MCF 10A (cell line): Measurements from ENCODE around the gene ATP6V1A. TPM values are rescaled to one million over a fixed set of nuclear protein-coding genes. Genes with fewer than 3 reads are reported as not detected.

Source experiments
- BruUV-seq: library from RNA; stranded (reverse); fragments of 400-500 nt; replicated peaks from 2 replicates; lab custom pipeline; 2021; lab: Mats Ljungman, UMichigan
- CTCF ChIA-PET: fragments of 300-600 bp; sonication (Branson Sonifier 250); formaldehyde crosslinking; extraction: SDS; loops from one replicate; lab custom pipeline; 2021; ENCODE audit warnings: antibody characterized with exemption, inconsistent platforms; lab: Yijun Ruan, JAX
- POLR2A ChIA-PET: fragments of 300-600, 350-650 bp; sonication (Branson Sonifier 250); formaldehyde crosslinking; extraction: SDS; loops from one replicate; lab custom pipeline; 2020; ENCODE audit warnings: antibody characterized with exemption, inconsistent platforms; lab: Yijun Ruan, JAX
- DNase-seq: peaks from one replicate; pipeline ENCODE4 v3.0.0-alpha.2; 2018; ENCODE audit not compliant: unreplicated experiment
- H3K27ac Mint-ChIP-seq: one replicate; pipeline ENCODE4 v1.8.0; 2022; ENCODE audit warnings: mild to moderate bottlenecking, low read depth, mixed read lengths; ENCODE audit not compliant: unreplicated experiment
- H3K27me3 Mint-ChIP-seq: one replicate; pipeline ENCODE4 v1.8.0; 2022; ENCODE audit warnings: mixed read lengths; ENCODE audit not compliant: insufficient read depth, unreplicated experiment
- H3K36me3 Mint-ChIP-seq: one replicate; pipeline ENCODE4 v1.8.0; 2022; ENCODE audit warnings: mild to moderate bottlenecking, moderate library complexity, mixed read lengths; ENCODE audit not compliant: insufficient read depth, unreplicated experiment
- H3K4me1 Mint-ChIP-seq: one replicate; pipeline ENCODE4 v1.8.0; 2022; ENCODE audit warnings: mixed read lengths; ENCODE audit not compliant: insufficient read depth, unreplicated experiment
- H3K4me3 Mint-ChIP-seq: one replicate; pipeline ENCODE4 v1.8.0; 2022; ENCODE audit warnings: mild to moderate bottlenecking, moderate library complexity, mixed read lengths; ENCODE audit not compliant: unreplicated experiment
- H3K9me3 Mint-ChIP-seq: one replicate; pipeline ENCODE4 v1.8.0; 2022; ENCODE audit warnings: mixed read lengths; ENCODE audit not compliant: unreplicated experiment
- intact Hi-C: fragments of 100-400 bp; cut with micrococcal nuclease; formaldehyde crosslinking; loops from 2 replicates; pipeline ENCODE4 v1.14.1; 2022
- total RNA-seq: library from RNA; stranded (reverse); gene quantifications from 2 replicates; pipeline ENCODE4 v1.2.3, GENCODE V29; 2022
- TF ChIP-seq, protein P1 (sequence below): fragments of 200-600 bp; IDR thresholded peaks from one replicate; pipeline ENCODE4 v1.8.0; 2022; ENCODE audit warnings: antibody characterized with exemption, mild to moderate bottlenecking; ENCODE audit not compliant: unreplicated experiment

ATP6V1A gene
- total RNA-seq, 1 experiment from 2014 or later: 51.6 TPM

DNA sequence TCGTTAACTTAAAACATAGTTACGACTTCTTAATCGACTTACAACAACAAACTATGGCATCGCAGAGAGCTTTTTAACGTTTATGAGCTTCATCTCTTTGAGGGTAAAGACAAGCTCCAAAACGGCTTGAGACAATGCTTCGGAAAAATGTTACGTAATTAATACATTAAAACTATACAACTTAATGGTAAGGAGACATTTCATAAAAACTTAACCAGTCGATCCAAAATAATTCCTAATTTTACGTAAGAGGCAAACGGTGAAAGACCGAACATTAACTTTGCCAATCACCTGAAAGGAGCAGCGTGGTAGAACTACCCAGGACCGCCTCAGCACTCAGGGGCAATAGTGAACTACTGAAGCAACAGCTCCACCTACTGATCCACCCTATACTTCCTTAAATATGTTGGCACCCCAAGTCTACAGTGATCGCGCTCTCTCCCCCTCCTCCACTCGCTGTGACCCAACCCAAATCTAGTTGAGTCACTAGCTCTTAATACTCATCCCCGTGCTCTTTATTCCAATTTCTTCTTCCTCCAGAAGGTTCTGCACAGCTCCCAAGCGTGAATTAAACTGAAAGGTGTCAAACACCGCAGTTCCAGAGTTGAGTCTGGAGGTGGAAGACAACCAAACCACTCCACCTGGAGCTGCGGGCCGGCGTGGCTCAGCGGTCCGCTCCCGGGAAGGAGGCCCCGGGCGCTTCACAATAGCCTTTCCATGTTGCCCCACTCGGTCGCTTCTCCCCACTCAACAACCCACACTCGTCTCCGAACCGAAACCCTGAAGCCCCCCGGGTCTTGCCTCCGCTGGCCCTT is 1.7 kb upstream of the ATP6V1A start:
- DNase-seq: peak; percentile 95
- Mint-ChIP-seq H3K27ac (peak overlapping the region; percentile 100), H3K27me3 (no peaks in the 10 kb centered on the region), H3K4me3 (peak overlapping the region; percentile 94), H3K36me3 (peaks cover 26% of the 10 kb centered on the region), H3K4me1 (peaks cover 49% of the 10 kb centered on the region), H3K9me3 (no peaks in the 10 kb centered on the region)
- ChIA-PET POLR2A (interaction anchor here (0.6 to 7.8 kb wide), 33 partner anchors 10 to 1278 kb away, joined by 3 to 116 read pairs (median 4); partner anchors contain the start of genes CCDC191, GTPBP8, SPICE1 and USF3), CTCF (interaction anchor here (0.5 to 3.4 kb wide), 31 partner anchors 8 to 834 kb away, joined by 3 to 37 read pairs (median 4); partner anchors contain the start of gene SPICE1)
- TSS peak; percentile 35 for BruUV-seq
- intact Hi-C loops: loop anchor here (1.0 to 2.0 kb wide), 4 partner anchors 49 to 250 kb away; partner anchors contain the start of gene USF3
- TF ChIP-seq, protein P1, sequence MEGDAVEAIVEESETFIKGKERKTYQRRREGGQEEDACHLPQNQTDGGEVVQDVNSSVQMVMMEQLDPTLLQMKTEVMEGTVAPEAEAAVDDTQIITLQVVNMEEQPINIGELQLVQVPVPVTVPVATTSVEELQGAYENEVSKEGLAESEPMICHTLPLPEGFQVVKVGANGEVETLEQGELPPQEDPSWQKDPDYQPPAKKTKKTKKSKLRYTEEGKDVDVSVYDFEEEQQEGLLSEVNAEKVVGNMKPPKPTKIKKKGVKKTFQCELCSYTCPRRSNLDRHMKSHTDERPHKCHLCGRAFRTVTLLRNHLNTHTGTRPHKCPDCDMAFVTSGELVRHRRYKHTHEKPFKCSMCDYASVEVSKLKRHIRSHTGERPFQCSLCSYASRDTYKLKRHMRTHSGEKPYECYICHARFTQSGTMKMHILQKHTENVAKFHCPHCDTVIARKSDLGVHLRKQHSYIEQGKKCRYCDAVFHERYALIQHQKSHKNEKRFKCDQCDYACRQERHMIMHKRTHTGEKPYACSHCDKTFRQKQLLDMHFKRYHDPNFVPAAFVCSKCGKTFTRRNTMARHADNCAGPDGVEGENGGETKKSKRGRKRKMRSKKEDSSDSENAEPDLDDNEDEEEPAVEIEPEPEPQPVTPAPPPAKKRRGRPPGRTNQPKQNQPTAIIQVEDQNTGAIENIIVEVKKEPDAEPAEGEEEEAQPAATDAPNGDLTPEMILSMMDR: peak; percentile 39

DNA sequence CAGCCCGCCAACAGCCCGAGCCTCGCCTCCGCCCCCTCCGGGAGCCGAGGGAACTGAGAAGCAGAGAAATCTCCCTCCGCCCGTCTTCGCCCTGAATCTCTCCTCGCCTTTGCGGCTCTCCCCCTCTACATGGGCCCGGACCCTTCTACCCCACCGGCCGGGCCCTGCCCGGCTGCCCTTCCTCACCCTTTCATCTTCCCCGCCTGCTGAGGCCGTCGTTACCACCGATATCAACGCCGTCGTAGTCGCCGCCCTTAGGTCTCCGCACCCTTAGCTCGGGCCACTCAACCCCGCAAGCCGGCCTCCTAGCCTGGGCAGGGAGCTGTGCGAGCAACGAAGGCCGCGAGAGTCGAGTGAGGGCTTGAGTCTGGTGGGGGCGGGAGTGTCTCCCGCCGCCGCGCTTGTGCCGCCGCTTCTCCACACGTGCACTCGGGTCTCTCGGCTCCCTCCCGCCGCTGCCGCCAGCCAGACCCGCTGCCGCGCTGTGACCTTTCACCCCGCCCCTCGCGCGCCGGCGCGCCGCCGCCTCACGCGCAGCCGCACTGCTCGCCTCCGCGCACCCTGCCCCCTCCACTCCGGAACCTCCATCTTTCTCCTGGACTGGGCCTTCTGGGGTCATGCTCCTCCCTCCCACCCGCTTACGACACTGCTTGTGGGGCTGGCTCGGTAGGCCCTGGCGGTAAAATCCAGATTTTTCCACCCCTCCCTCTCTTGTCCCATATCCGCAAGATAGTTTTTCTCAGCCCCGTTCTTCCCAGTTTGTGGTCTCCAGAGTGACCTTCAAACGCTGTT is 883 bp upstream of the ATP6V1A start, which contains the start of gene NAA50:
TSS of gene NAA50 (minus strand) at position 494 of the 792 bp plus-strand sequence. CDS start at position 194, 300 bp downstream.
- Mint-ChIP-seq H3K27me3 (no peaks in the 10 kb centered on the region), H3K27ac (peak within 1 kb of the TSS; percentile 100), H3K36me3 (peaks cover 18% of the 10 kb centered on the region), H3K9me3 (no peaks in the 10 kb centered on the region), H3K4me3 (peak within 1 kb of the TSS; percentile 94), H3K4me1 (peaks cover 45% of the 10 kb centered on the region)
- TF ChIP-seq, protein P1: peak; percentile 27
- ChIA-PET POLR2A (interaction anchor here (0.6 to 7.8 kb wide), 36 partner anchors 7 to 1401 kb away, joined by 3 to 116 read pairs (median 4); partner anchors contain the start of genes ATG3, CCDC191, SLC35A5 and SPICE1), CTCF (interaction anchor here (0.6 to 3.4 kb wide), 29 partner anchors 8 to 1401 kb away, joined by 3 to 37 read pairs (median 3); partner anchors contain the start of genes SPICE1 and ZBTB20)
- peak; percentile 93 for DNase-seq
- intact Hi-C loops: loop anchor here (1.0 to 2.0 kb wide), 4 partner anchors 50 to 251 kb away; partner anchors contain the start of gene USF3
- BruUV-seq: no TSS peak

DNA sequence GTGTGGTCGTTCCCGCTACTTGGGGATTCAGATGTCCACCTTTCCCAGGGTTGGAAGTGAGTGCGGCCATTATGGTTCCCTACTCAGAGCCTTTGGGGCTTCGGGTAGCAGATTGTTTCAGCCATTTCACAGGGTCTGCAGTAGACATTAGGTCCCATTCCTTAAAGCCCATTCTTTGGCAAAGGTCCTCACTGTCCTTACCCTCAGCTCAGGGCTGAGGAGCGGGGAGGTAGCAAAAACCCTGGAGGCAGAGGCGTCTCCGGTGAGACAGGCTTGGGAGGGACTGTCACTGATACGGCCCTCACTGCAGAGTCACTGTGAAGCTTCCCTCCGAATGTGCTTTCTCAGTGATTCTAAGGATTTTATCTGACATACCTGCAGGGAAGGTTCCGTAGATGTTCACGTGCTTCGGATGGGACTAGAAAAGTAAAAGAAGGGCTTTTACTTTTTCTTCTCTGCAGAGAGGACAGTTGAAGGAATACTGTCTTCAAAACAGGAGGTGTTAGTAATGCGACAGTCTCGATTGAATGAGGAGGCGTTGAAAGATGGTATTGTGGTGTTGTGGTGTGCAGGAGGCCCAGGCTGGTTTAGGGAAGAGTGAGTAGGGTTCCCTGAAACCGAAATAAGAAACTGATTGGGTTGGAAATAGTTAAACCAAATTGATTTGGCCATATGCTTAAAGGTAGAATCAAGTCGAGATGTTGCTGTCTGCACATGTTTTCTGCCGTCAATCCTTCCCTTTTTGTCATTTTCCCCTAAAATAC is 630 bp downstream of the ATP6V1A start:
- ChIA-PET POLR2A (interaction anchor here (0.6 to 7.8 kb wide), 26 partner anchors 9 to 1185 kb away, joined by 3 to 116 read pairs (median 5); partner anchors contain the start of genes ATG3, GRAMD1C, SLC35A5 and SPICE1), CTCF (interaction anchor here (0.6 to 1.3 kb wide), 7 partner anchors 9 to 1400 kb away, joined by 3 read pairs; partner anchors contain the start of gene ZBTB20)
- peaks cover 30% of the 10 kb centered on the region for H3K4me1 Mint-ChIP-seq
- H3K4me3 Mint-ChIP-seq: peak overlapping the region; percentile 94
- no peaks in the 10 kb centered on the region for H3K9me3 Mint-ChIP-seq
- DNase-seq: peak; percentile 33
- intact Hi-C loops: loop anchor here (1.0 kb wide), 1 partner anchor 233 kb away; no protein-coding TSS in a partner anchor
- TF ChIP-seq, protein P1: no peak
- peak overlapping the region; percentile 100 for H3K27ac Mint-ChIP-seq
- H3K27me3 Mint-ChIP-seq: no peaks in the 10 kb centered on the region
- TSS peak; percentile 46 for BruUV-seq
- H3K36me3 Mint-ChIP-seq: peaks cover 18% of the 10 kb centered on the region
